IPS-18a (cell line): ENCODE measurements around the gene VSTM1.

Experiments
- H3K27ac ChIP-seq: one replicate; pipeline ENCODE4 v1.5.1; 2013; ENCODE audit warnings: low read length
- H3K27me3 ChIP-seq: one replicate; pipeline ENCODE4 v1.6.1; 2013; ENCODE audit warnings: mild to moderate bottlenecking, low read length; ENCODE audit not compliant: control insufficient read depth, insufficient read depth
- H3K36me3 ChIP-seq: one replicate; pipeline ENCODE4 v1.6.1; 2013; ENCODE audit warnings: low read depth, low read length; ENCODE audit not compliant: control insufficient read depth
- H3K4me1 ChIP-seq: one replicate; pipeline ENCODE4 v1.6.1; 2013; ENCODE audit warnings: low read depth, low read length; ENCODE audit not compliant: control insufficient read depth
- H3K4me3 ChIP-seq: one replicate; pipeline ENCODE4 v1.5.1; 2013; ENCODE audit warnings: low read length
- H3K9ac ChIP-seq: one replicate; pipeline ENCODE4 v1.6.1; 2013; ENCODE audit warnings: mild to moderate bottlenecking, low read length, moderate library complexity
- H3K9me3 ChIP-seq: one replicate; pipeline ENCODE4 v1.6.1; 2013; ENCODE audit warnings: low read depth, low read length; ENCODE audit not compliant: control insufficient read depth

Gene VSTM1

DNA sequence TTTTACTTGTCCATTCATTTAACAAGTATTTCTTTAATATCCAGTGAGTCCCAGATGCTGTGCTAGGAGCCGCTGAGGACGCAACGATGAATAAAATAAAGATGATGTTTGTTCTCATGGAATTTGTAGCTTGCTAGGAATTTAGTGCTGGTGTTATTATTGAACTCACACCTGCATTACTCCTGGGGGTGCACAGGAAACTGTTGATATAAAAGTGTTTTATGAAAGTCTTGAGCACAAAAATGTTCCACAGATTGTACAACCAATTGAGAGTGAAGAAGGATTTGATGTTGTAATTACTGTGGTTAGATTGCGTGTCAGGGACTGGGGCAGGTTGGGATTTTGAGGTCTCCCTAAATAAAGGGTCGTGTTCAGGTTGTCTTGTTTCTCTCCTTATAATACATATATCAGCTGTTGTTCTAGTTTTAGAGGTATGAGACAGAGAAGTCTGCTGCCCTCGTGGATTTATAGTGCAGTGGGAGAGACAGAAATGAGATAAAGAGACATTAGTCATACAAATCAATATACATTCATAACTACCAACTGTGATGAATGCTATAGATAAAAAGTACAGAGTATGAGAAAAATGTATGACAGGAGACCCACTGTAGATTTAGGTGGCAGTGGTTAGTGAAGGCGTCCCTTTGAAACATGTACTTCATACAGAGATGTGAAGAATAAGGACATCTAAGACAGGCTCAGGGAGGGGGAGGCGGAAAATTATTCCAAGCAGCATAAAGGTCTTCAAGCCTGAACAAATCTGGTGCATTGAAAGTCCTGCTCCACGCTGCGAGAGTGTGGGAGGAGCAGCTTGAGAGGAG is 61.0 kb downstream of the VSTM1 start:
- no peak overlapping the region for H3K9ac ChIP-seq
- no peak overlapping the region for H3K27ac ChIP-seq

DNA sequence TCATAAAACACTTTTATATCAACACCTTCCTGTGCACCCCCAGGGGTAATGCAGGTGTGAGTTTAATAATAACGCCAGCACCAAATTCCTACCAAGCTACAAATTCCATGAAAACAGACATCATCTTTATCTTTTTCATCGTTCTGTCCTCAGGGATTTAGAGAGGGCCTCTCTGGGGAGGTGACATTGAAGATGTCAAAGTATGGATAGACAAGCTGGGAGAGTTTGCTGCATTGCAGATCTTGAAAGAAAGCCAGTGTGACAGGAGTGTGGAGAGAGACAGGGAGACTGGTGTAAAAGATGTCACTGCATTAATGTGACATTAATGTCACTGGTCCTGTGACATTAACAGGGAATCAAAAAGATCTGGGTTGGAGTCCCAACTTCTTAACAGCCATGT is 62.2 kb downstream of the VSTM1 start:
- Histone ChIP-seq H3K9me3 (no peaks in the 10 kb centered on the region), H3K27me3 (peaks cover 46% of the 10 kb centered on the region), H3K36me3 (no peaks in the 10 kb centered on the region), H3K27ac (no peak overlapping the region), H3K4me1 (peaks cover 9% of the 10 kb centered on the region), H3K9ac (no peak overlapping the region), H3K4me3 (no peak overlapping the region)

More for the DNA sequence above, 61.0 kb downstream of the VSTM1 start:
- Histone ChIP-seq H3K9me3 (no peaks in the 10 kb centered on the region), H3K36me3 (no peaks in the 10 kb centered on the region), H3K4me1 (peaks cover 5% of the 10 kb centered on the region), H3K4me3 (no peak overlapping the region), H3K27me3 (peaks cover 37% of the 10 kb centered on the region)

DNA sequence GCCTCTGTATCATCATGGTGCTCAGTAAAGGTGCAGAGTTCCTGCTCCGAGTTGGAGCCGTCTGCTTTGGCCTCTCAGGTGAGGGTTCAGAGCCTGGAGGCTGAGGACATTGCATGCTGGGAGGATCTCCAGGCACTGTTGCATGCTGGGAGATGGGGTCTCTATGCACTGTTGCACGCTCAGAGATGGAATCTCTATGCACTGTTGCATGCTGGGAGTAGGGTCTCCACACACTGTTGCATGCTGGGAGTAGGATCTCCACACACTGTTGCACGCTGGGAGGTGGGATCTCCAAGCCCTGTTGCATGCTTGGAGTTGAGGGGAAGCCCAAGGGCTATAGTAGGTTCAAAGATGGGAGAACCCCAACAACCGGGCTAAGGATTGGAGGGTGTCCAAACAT is 64.0 kb downstream of the VSTM1 start:
- H3K36me3 ChIP-seq: no peaks in the 10 kb centered on the region
- no peak overlapping the region for H3K27ac ChIP-seq
- no peak overlapping the region for H3K9ac ChIP-seq
- H3K9me3 ChIP-seq: no peaks in the 10 kb centered on the region
- no peak overlapping the region for H3K4me3 ChIP-seq
- H3K27me3 ChIP-seq: peaks cover 63% of the 10 kb centered on the region
- peaks cover 9% of the 10 kb centered on the region for H3K4me1 ChIP-seq

DNA sequence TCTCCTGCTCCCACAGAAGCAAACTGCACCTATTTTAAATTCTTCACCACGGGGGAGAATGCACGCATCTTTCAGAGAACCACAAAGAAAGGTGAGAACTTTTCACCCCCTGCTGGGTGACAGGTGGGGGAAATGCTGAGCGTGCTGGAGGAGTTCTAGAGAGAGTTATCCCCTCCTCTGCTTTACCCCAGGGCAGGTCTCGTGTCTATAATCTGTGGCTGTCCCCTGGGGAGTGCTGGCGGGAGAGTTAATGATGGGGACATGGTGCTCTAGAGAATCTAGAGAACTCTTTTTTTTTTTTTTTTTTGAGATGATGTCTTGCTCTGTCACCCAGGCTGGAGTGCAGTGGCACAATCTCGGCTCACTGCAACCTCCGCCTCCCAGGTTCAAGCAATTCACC is 65.5 kb downstream of the VSTM1 start:
- no peaks in the 10 kb centered on the region for H3K9me3 ChIP-seq
- peaks cover 9% of the 10 kb centered on the region for H3K4me1 ChIP-seq
- H3K9ac ChIP-seq: no peak overlapping the region
- no peak overlapping the region for H3K27ac ChIP-seq
- no peaks in the 10 kb centered on the region for H3K36me3 ChIP-seq
- no peak overlapping the region for H3K4me3 ChIP-seq
- H3K27me3 ChIP-seq: peaks cover 78% of the 10 kb centered on the region

DNA sequence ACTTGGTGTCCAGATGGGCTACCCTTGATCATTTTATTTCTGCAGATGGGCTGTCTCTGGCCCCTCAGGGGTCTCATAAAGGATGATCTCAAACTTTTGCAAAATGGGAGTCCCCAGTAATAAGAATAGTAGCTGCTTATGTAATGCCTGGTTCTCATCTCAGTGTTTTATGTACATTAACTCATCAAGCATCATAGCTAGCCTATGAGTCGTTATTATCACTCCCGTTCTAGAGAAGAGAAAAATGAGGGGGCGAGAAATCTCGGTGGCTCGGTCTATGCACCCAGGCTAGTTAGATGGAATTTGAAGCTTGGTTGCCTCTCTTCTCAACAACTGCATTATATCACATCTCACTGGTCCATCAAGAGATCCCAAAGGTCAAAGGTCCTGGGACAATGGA is 68.9 kb downstream of the VSTM1 start:
- Histone ChIP-seq H3K9me3 (no peaks in the 10 kb centered on the region), H3K27me3 (peaks cover 70% of the 10 kb centered on the region), H3K4me1 (peaks cover 12% of the 10 kb centered on the region), H3K36me3 (no peaks in the 10 kb centered on the region), H3K27ac (no peak overlapping the region), H3K4me3 (no peak overlapping the region), H3K9ac (no peak overlapping the region)

DNA sequence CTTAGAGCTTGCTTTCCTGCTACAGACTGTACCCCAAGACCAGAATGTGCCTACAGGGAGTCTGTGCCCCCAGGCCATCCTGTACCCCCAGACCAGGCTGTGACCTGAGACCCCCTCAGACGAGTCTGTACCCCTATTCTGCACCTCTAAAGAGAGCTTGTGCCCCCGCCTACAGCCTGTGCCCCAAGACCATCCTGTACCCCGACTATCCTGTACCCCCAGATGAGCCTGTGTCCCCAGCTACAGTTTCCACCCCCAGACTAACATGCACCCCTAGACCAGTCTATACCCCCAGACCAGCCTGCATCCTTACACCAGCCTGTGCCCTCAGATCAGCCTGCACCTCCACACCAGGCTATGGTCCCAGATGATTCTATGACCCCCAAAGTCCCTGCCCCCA is 70.2 kb downstream of the VSTM1 start:
- Histone ChIP-seq H3K9ac (no peak overlapping the region), H3K4me1 (peaks cover 12% of the 10 kb centered on the region), H3K4me3 (no peak overlapping the region), H3K27ac (no peak overlapping the region), H3K9me3 (no peaks in the 10 kb centered on the region), H3K27me3 (peaks cover 66% of the 10 kb centered on the region), H3K36me3 (no peaks in the 10 kb centered on the region)

DNA sequence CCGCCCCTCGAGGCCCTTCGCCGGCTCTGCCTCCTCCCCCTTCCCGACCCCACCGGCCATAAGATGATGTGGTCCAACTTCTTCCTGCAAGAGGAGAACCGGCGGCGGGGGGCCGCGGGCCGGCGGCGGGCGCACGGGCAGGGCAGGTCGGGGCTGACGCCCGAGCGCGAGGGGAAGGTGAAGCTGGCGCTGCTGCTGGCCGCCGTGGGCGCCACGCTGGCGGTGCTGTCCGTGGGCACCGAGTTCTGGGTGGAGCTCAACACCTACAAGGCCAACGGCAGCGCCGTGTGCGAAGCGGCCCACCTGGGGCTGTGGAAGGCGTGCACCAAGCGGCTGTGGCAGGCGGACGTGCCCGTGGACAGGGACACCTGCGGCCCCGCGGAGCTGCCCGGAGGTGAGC is 70.9 kb downstream of the VSTM1 start:
- no peaks in the 10 kb centered on the region for H3K9me3 ChIP-seq
- H3K27ac ChIP-seq: no peak overlapping the region
- H3K4me1 ChIP-seq: peaks cover 8% of the 10 kb centered on the region
- no peak overlapping the region for H3K9ac ChIP-seq
- no peak overlapping the region for H3K4me3 ChIP-seq
- no peaks in the 10 kb centered on the region for H3K36me3 ChIP-seq
- peaks cover 63% of the 10 kb centered on the region for H3K27me3 ChIP-seq

DNA sequence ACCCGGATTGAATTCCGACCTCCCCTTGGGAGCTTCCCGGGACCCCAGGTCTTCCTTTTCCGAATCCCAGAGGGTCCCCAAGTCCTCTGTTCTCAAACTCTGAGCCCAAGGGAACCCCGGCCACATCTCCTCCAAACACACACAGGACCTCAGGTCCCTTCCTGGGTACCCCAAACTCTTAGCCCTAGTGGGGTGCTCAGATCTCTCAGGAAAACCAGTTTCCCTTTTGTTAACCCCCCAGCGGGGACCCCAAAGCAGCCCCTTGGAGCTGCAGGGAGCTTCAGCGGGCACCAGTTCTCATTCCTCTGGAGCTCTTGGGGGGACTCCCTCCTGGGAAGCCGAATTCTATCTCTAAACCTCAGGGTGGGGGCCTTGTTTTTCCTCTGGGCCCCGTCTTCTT is 71.5 kb downstream of the VSTM1 start:
- Histone ChIP-seq H3K4me1 (peaks cover 3% of the 10 kb centered on the region), H3K4me3 (peak overlapping the region; percentile 50), H3K27me3 (peaks cover 64% of the 10 kb centered on the region), H3K27ac (no peak overlapping the region), H3K9ac (no peak overlapping the region), H3K9me3 (no peaks in the 10 kb centered on the region), H3K36me3 (no peaks in the 10 kb centered on the region)

DNA sequence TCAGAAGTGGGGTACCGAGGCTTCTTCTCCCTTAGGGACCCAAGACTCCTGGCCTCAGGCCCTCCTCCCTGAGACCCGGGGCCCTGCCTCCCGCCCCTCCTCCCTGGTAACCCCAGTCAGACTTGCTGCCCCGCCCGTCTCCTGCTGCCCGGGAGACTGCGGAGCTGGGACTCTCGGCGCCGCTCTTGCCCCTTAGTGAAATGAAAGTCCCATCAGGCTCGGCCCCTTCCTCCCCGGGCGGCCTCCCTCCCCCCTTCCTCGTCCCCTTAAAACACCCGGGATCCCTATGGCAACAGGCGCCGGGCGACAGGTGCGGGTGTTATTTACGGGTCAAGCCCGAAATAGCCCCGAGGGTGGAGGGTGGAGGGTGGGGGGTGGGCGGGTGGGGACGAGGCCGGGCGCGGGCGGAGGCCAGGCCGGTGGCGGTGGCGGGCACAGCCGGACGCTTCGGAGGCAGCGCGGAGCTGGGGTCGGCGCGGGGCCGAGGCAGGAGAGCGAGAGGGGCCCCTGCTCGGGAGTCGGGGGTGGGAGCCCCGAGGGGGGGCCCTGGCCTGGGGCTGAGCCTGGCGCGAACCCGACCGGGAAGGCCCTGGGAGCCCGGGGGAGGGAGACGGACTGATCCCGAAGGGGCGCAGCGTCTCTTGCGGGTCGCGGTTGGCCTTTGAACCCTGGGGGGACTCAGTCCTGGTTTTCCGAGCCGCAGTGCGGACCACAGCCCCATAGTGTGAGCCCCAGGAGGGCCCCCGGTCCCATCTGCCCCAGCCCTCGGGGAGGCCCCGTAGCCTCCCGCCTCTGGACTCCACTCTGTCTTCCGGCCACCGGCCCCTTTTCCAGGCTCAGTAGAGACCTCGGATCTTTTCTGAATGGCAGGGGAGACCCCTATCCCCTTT is 72.2 kb downstream of the VSTM1 start, which contains the start of gene CACNG6:
Gene CACNG6 (plus strand): TSS at position 414 of the 890 bp plus-strand sequence. CDS start 1,241 bp downstream, outside the sequence.
- H3K36me3 ChIP-seq: no peaks in the 10 kb centered on the region
- H3K27ac ChIP-seq: no peak within 1 kb of the TSS
- peaks cover 3% of the 10 kb centered on the region for H3K4me1 ChIP-seq
- H3K4me3 ChIP-seq: peak within 1 kb of the TSS; percentile 50
- H3K9ac ChIP-seq: no peak within 1 kb of the TSS
- no peaks in the 10 kb centered on the region for H3K9me3 ChIP-seq
- peaks cover 60% of the 10 kb centered on the region for H3K27me3 ChIP-seq
